Fibroblast of mammary gland (primary cell): ENCODE data around the gene DOCK11.
"Not testable (repeated sequence)": the region's sequence is repeated elsewhere in the genome, so short reads cannot be mapped to it uniquely, and the experiment has no call there.

ENCODE experiments used
- DNase-seq: peaks from one replicate; pipeline ENCODE4 v3.0.0-alpha.2; 2010; ENCODE audit warnings: low read depth
- H3K4me3 ChIP-seq: 2 replicates; pipeline ENCODE4 v1.5.1; 2011; ENCODE audit warnings: low read depth, mild to moderate bottlenecking, low read length, moderate library complexity; ENCODE audit not compliant: control insufficient read depth
- CTCF ChIP-seq: conservative IDR thresholded peaks from 2 replicates; pipeline ENCODE4 v1.5.1; 2011; ENCODE audit warnings: low read depth, low read length, inconsistent platforms; ENCODE audit not compliant: control insufficient read depth, insufficient read depth

Gene DOCK11

DNA sequence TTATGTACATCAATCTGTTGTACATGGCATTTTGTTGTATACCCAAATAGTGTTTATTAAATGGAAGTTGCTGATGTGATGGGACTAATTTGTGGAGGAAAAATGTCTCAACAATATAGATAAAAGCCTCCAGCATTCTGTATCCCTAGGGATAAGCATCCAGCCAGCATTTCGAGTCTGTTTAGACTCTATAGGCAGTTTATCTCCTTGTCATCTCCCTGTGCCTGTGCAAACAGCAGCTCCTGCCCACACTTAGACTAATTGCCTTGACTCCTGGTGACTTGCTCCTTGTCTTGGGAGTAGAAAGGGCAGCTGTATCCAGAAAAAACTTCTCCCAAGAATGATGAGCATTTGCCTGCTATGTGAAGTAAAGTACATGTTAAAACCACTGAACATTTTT lies 83.8 kb downstream of the DOCK11 start:
- TF ChIP-seq CTCF = no peak
- no peak overlapping the region for H3K4me3 ChIP-seq
- DNase-seq = no peak

DNA sequence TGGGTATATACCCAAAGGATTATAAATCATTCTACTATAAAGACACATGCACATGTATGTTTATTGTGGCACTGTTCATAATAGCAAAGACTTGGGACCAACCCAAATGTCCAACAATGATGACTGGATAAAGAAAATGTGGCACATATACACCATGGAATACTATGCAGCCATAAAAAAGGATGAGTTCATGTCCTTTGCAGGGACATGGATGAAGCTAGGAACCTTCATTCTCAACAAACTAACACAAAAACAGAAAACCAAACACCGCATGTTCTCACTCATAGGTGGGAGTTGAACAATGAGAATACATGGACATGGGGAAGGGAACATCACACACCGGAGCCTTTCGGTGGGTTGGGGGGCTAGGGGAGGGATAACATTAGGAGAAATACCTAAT lies 87.3 kb downstream of the DOCK11 start:
- H3K4me3 ChIP-seq, DNase-seq: not testable (repeated sequence)

DNA sequence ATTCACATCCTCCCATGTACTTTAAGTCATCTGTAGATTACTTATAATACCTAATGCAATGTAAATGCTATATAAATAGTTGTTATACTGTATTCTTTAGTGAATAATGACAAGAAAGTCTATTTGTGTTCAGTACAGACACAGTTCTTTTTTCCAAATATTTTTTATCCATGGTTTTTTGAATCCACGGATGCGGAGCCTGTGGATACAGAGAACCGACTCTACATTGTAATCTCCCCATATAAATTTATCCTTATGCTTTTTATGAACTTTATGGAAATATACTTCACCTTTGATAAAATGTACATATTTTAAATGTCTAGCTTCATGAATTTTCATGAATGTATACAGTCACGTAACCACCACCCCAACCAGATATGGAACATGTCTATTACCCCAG lies 88.2 kb downstream of the DOCK11 start:
- H3K4me3 ChIP-seq = no peak overlapping the region
- TF ChIP-seq CTCF = no peak
- no peak for DNase-seq

GRCh38 chrX:118585296-118585695 lies 89.7 kb downstream of the DOCK11 start:
- TF ChIP-seq CTCF = no peak
- H3K4me3 ChIP-seq = no peak overlapping the region
- DNase-seq = no peak

DNA sequence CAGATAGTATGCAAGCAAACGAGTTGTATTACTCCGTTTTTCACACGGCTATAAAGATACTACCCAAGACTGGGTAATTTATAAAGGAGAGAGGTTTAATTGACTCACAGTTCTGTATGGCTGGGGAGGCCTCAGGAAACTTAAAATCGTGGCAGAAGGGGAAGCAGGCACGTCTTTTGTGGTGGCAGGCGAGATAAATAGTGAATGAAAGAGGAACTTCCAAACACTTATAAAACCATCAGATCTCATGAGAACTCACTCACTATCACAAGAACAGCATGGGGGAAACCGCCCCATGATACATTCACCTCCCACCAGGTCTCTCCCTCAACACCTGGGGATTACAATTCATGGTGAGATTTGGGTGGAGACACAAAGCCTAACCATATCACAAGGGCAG lies 90.6 kb downstream of the DOCK11 start:
- DNase-seq, H3K4me3 ChIP-seq: not testable (repeated sequence)

- H3K4me3 ChIP-seq = no peak overlapping the region
- no peak for TF ChIP-seq CTCF
- no peak for DNase-seq
These were observed 93.1 kb downstream of the DOCK11 start for GRCh38 chrX:118588715-118589114.

DNA sequence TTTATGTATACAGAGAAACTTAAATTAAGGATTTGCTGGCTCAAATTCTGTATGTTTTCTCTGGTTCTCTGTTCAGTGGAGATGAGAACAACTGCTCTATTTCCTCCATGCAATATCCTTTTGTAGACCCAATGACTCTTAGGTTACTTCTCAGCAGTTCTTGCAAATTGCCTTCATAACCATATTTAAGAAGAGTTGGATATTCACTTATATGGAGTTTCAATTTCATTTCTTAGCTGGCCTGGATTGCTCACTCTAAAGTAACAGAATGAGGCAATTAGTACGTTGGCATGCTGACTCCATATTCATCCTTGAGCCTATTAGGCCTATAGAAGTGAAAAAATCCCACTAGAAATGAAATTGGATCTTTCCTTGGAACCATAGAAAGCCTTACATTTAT lies 93.6 kb downstream of the DOCK11 start:
- TF ChIP-seq CTCF = no peak
- DNase-seq = no peak
- no peak overlapping the region for H3K4me3 ChIP-seq

GRCh38 chrX:118593407-118593806 lies 97.8 kb downstream of the DOCK11 start:
- no peak for TF ChIP-seq CTCF
- no peak for DNase-seq
- no peak overlapping the region for H3K4me3 ChIP-seq
